Right lung (tissue), 10 donors: ENCODE measurements around the gene KHK. TPM values are rescaled to one million over a fixed set of nuclear protein-coding genes. Genes with fewer than 3 reads are reported as not detected.

Experiments used
- DNase-seq, 2 donors: peaks; one replicate each; pipeline ENCODE4 v3.0.0-alpha.2; 2013
- long read RNA-seq, 8 donors: transcript quantifications; one replicate each; lab custom pipeline, GENCODE V29; 2026
- polyA plus RNA-seq, 5 donors: library from polyadenylated mRNA; unstranded; fragments of 120-200 nt; gene quantifications; one replicate each; pipeline versions ENCODE4 v1.2.1 to v1.2.3, GENCODE V29; 2013; ENCODE audit warnings: inconsistent platforms in 1 of 5, low replicate concordance in 1 of 5; ENCODE audit not compliant: insufficient read length in 5 of 5, insufficient read depth in 1 of 5

The KHK gene
- polyA plus RNA-seq: 1 to 10 TPM; 4.2 to 6.7 (median 4.9) TPM
- long read RNA-seq, donor 1, partial matches to known transcripts: 0 of 3 reads
- long read RNA-seq, donor 1, other reads (novel, unspliced or antisense): 0 of 3 reads
- long read RNA-seq, donor 2, partial matches to known transcripts: 0 of 3 reads
- long read RNA-seq, donor 2, other reads (novel, unspliced or antisense): 0 of 3 reads
- long read RNA-seq, donor 3, partial matches to known transcripts: 0 of 2 reads
- long read RNA-seq, donor 3, other reads (novel, unspliced or antisense): 0 of 2 reads
- long read RNA-seq, donor 4, partial matches to known transcripts: 0 of 1 reads
- long read RNA-seq, donor 4, other reads (novel, unspliced or antisense): 0 of 1 reads
- long read RNA-seq, donor 5: 0 reads
- long read RNA-seq, donor 6, partial matches to known transcripts: 0 of 1 reads
- long read RNA-seq, donor 6, other reads (novel, unspliced or antisense): 0 of 1 reads
- long read RNA-seq, donor 7, partial matches to known transcripts: 0 of 3 reads
- long read RNA-seq, donor 7, other reads (novel, unspliced or antisense): 0 of 3 reads
- long read RNA-seq, donor 8: 0 reads

DNA sequence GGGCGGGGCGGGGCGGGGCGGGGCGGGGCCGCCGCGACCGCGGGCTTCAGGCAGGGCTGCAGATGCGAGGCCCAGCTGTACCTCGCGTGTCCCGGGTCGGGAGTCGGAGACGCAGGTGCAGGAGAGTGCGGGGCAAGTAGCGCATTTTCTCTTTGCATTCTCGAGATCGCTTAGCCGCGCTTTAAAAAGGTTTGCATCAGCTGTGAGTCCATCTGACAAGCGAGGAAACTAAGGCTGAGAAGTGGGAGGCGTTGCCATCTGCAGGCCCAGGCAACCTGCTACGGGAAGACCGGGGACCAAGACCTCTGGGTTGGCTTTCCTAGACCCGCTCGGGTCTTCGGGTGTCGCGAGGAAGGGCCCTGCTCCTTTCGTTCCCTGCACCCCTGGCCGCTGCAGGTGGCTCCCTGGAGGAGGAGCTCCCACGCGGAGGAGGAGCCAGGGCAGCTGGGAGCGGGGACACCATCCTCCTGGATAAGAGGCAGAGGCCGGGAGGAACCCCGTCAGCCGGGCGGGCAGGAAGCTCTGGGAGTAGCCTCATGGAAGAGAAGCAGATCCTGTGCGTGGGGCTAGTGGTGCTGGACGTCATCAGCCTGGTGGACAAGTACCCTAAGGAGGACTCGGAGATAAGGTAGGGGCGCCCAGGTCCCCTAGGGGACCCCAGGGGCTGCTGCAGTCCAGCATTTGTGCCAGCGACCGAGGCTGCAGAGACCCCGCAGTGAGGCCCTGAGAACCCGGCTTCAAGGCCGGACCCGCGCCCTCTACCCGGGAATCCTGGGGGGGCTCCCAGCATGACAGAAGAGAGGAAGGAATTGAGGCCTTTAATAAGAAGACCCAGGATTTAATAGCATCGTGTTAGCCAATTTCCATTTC lies at the start of gene KHK:
TSS of gene KHK (plus strand) at position 49 of the 870 bp plus-strand sequence. CDS start at position 537, 488 bp downstream.
- DNase-seq: no peak

DNA sequence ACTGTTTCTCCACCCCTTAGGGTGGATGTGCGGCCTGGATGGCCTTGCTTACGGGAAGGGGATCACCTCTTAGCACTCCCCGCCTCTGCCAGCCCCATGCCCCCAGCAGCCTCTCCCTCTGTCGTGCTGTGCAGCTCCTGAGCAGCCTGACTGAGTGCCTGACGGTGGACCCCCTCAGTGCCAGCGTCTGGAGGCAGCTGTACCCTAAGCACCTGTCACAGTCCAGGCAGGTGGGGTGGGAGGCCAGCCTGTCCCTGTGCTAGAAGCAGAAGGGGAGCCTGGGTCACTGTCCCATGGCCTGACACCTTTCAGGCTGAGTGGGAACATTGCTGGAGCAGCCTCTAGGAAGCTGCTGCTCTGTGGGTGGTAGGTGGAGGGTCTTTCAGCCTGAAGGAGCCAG lies 48.6 kb upstream of the KHK start:
- no peak for DNase-seq

GRCh38 chr2:27038631-27039339 lies 47.8 kb upstream of the KHK start:
- no peak for DNase-seq

- DNase-seq: no peak
These were observed 47.1 kb upstream of the KHK start for GRCh38 chr2:27039426-27039825.

DNA sequence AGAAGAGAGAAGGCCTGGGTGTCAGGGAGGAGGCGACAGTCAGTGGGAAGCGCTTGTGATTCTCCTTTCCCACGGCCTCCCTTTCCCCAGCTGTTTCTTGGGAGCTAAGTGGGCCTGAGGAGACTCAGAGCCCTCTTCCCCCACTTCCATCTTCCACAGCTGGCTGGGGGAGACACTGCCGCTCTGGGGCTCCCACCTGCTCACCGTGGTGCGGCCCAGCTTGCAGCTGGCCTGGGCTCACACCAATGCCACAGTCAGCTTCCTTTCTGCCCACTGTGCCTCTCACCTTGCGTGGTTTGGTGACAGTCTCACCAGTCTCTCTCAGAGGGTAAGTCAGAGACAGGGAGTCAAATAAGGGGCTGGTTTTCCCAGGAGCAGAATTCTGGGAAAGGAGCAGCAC lies 46.7 kb upstream of the KHK start:
- no peak for DNase-seq

- DNase-seq: no peak
These were observed 46.3 kb upstream of the KHK start for GRCh38 chr2:27040282-27040681.

DNA sequence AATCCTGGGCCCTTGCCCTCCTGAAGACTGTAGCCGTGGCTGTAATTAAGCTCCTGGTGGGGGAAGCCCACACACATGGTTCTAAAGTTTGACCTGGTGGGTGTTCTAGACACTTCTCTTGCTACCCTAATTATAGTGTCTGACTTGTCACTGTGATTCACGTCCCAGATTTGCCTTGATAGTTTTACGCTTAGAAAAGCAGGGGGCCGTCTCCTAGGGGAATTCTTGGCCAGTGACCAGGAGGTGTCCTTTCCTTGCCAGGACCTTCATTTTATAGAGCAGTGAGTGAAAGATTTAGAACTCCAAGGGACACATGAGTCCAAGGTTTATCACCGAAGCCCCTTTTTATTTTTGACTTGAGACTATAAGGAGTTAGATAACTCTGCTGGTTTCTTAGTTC lies 44.8 kb upstream of the KHK start:
- no peak for DNase-seq

GRCh38 chr2:27042159-27042661 lies 44.4 kb upstream of the KHK start:
- no peak for DNase-seq

GRCh38 chr2:27042985-27043634 lies 43.5 kb upstream of the KHK start:
- no peak for DNase-seq

DNA sequence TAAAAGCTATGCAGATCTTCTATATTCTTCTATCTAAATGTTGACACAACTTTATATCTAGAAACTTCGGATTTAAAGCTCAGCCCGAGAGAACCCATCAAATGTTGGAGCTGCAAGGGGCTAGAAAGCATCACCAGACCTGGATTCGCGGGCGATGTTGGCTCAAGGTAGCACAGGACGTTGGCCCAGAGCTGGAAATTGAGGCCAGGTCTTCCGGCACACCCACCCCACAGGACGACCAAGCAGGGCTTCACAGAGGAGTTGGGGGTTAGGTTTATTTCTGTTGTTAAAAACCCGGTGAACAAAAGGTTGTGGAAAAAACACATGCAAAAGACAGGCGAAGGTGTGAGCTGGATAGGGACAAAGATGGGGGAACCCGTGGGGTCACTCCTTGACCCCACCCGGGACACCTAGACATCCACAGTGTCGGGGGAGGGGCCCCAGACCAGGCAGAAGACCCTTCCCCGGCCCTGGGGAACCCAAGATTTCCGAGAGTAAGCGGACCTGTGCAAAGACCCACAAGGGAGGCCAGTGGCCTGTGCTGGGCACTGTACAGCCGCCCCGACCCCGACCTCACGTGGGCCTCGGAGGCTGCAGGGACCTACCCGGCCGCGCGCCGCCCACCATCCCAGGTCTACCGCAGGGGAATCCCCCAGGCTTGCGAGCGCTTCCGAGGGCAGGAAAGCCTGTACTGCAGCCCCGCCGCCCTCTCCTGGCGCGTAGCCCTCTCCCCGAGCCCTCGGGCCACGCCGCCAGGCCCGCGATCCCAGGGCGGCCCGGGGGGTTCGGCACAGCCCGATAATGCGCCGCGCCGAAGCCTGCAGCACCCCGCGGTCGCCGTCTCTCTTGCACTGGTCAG lies 36.9 kb upstream of the KHK start:
- DNase-seq: no peak

DNA sequence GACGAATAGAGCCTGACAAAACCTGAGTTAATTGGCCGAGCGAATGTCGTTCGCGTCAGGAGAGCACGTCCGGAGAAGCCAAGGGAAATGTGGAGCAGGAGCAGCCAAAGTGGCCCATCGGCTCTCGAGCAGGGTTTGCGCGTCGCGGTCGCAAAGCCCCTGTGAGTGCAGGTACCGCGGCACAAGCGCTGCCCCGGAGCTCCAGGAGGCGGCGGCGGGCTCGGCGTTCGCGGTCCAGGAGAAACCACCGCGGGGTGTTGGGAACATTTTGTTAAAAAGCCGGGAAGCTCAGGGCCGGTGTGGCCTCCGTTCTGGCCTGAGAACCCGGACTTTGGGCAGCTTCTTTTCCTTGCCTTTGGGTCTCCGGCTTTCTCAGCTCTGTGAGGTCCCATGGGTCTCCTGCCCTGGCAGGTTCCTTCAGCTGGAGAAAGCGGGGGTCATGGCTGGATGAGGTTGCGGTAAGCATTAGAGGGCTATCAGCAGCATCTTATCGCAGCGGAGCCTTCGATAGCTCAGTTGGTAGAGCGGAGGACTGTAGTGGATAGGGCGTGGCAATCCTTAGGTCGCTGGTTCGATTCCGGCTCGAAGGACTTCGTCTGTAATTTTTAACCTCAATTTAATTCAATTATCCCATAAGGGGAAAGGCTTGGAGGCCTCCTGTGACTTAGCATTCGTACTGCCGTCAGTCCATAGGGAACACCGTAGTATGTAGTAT lies 36.1 kb upstream of the KHK start:
- DNase-seq: peak; percentile 91 to 95

DNA sequence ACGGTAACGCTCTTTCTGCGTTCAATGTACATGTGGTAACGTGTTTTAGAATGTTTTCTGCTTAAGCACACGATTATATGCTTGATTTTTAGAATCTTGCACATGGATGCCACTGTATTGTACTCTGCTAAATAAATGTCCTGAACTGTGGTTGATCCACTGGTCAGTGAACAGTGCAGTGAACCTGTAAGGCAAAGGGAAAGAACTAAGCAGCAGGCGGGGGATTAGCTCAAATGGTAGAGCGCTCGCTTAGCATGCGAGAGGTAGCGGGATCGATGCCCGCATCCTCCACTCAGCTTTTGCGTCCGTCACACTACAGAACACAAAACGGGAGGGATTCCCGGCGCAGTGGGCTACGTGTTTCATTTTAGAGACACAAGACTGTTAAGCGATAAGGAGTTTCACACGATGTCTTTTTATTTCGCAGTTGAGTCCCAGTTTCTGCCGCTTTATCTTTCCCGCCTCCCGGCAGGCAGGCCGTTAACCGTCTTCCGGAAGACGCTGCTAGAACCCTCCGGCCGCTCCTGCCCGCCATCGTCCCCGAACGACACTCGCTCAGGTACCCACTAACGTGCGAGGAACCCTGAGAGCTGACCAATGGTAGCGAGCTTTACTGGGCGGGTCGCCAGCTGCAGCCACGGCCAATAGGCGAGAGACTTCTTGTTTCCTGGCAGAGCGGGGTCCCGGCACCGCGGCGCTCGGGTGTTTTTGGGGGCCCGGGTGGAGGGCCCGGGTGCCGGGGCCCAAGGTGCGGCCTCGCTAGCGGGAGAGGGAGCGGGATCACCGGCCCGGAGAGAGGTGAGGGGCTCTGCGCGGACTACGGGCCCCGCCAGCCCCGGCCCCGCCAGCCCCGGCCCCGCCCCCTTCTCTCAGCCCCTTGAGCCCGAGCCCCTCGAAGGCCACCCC lies 35.3 kb upstream of the KHK start, which contains the start of gene AGBL5:
TSS of gene AGBL5 (plus strand) at position 673 of the 906 bp plus-strand sequence. CDS start 1,291 bp downstream, outside the sequence.
- DNase-seq: peak; percentile 90 to 95

- no peak for DNase-seq
These were observed 34.5 kb upstream of the KHK start for GRCh38 chr2:27051902-27052645.

DNA sequence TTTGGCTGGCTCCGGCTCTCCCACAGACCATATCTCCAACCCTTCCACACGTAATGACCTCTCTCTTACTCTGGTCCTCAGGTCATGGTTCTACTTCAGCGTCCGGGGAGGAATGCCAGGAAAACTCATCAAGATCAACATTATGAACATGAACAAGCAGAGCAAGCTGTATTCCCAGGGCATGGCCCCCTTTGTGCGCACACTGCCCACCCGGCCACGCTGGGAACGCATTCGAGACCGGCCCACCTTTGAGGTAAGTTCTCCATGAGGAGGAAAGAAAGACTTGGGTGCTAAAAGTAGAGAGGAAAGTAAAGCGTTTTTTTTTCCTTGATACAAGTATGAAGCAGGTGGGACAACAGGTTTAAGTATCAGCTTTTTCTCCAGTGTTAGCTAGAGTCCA lies 33.3 kb upstream of the KHK start:
- DNase-seq: no peak

- no peak for DNase-seq
These were observed 32.8 kb upstream of the KHK start for GRCh38 chr2:27053776-27054175.

DNA sequence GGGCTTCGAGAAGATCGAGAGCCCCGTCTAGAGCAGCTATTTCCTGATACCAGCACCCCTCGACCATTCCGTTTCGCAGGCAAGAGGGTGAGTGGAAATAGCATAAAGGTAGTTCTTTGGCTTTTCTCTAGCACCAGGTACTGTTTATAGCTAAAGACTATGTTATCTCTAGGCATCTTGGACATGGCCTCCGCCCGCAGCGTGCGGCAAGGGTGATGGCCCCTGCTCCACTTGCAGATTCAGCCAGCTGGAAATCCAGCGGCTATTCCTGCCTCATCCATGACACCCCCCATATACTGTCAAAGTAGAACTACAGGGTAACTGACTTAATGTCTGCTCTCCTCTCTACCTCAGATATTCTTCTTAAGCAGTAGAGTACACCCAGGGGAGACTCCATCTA lies 31.9 kb upstream of the KHK start:
- no peak for DNase-seq

- DNase-seq: no peak
These were observed 29.4 kb upstream of the KHK start for GRCh38 chr2:27057184-27057583.
